GM23248 (cell line): ENCODE data around the gene HELZ2. TPM values are rescaled to one million over a fixed set of nuclear protein-coding genes. Genes with fewer than 3 reads are reported as not detected.
A peak's percentile ranks its signal among the peaks of the same experiment; 100 is the strongest.

ENCODE experiments used
- DNase-seq: peaks from one replicate; pipeline ENCODE4 v3.0.0-alpha.2; 2015
- H2AFZ ChIP-seq: fragments of 200-600 bp; sonication (generic); 2 replicates; pipeline ENCODE4 v1.6.1; 2016; ENCODE audit warnings: antibody characterized with exemption
- H3F3A ChIP-seq: fragments of 200-600 bp; sonication (generic); 2 replicates; pipeline ENCODE4 v1.6.1; 2016; ENCODE audit warnings: mild to moderate bottlenecking, antibody characterized with exemption, mixed run types; ENCODE audit not compliant: insufficient read depth
- H3K27ac ChIP-seq: fragments of 200-600 bp; sonication (generic); 2 replicates; pipeline ENCODE4 v1.5.1; 2016; ENCODE audit warnings: mild to moderate bottlenecking
- H3K27me3 ChIP-seq: fragments of 200-600 bp; sonication (generic); replicated peaks from 2 replicates; pipeline ENCODE4 v1.6.1; 2016; ENCODE audit warnings: mild to moderate bottlenecking; ENCODE audit not compliant: insufficient read depth
- H3K36me3 ChIP-seq: fragments of 200-600 bp; sonication (generic); 2 replicates; pipeline ENCODE4 v1.6.1; 2016; ENCODE audit warnings: low read depth, mild to moderate bottlenecking
- H3K4me1 ChIP-seq: fragments of 200-600 bp; sonication (generic); 2 replicates; pipeline ENCODE4 v1.6.1; 2016; ENCODE audit warnings: mild to moderate bottlenecking; ENCODE audit not compliant: insufficient read depth
- H3K4me2 ChIP-seq: fragments of 200-600 bp; sonication (generic); one replicate; pipeline ENCODE4 v1.6.1; 2016; ENCODE audit warnings: mild to moderate bottlenecking; ENCODE audit not compliant: unreplicated experiment
- H3K4me3 ChIP-seq: fragments of 200-600 bp; sonication (generic); 2 replicates; pipeline ENCODE4 v1.5.1; 2016; ENCODE audit warnings: mild to moderate bottlenecking
- H3K79me2 ChIP-seq: fragments of 200-600 bp; sonication (generic); 2 replicates; pipeline ENCODE4 v1.6.1; 2016; ENCODE audit warnings: mild to moderate bottlenecking; ENCODE audit not compliant: insufficient read depth
- H3K9ac ChIP-seq: fragments of 200-600 bp; sonication (generic); 2 replicates; pipeline ENCODE4 v1.6.1; 2016; ENCODE audit warnings: mild to moderate bottlenecking
- H3K9me2 ChIP-seq: fragments of 200-600 bp; sonication (generic); 2 replicates; pipeline ENCODE4 v1.6.1; 2016; ENCODE audit warnings: mixed run types, mild to moderate bottlenecking, moderate library complexity; ENCODE audit not compliant: insufficient read depth
- H3K9me3 ChIP-seq: fragments of 200-600 bp; sonication (generic); one replicate; pipeline ENCODE4 v1.6.1; 2017; ENCODE audit warnings: low read depth
- H4K20me1 ChIP-seq: fragments of 200-600 bp; sonication (generic); 2 replicates; pipeline ENCODE4 v1.6.0; 2016; ENCODE audit not compliant: insufficient read depth
- EZH2 ChIP-seq: fragments of 200-600 bp; sonication (generic); IDR thresholded peaks from 2 replicates; pipeline ENCODE4 v1.6.1; 2018; ENCODE audit warnings: antibody characterized with exemption, mild to moderate bottlenecking; ENCODE audit not compliant: insufficient read depth, poor library complexity, severe bottlenecking
- EZH2phosphoT487 ChIP-seq: fragments of 200-600 bp; sonication (generic); IDR thresholded peaks from 2 replicates; pipeline ENCODE4 v1.6.1; 2018; ENCODE audit warnings: antibody characterized with exemption, moderate library complexity, mild to moderate bottlenecking, low read depth; ENCODE audit not compliant: insufficient read depth
- WGBS, 2 experiments: methylation state at CpG; one replicate each; pipeline ENCODE4 v1.1.6; 2015 to 2017; ENCODE audit warnings: low lambda C conversion rate in 2 of 2, low coverage in 1 of 2; ENCODE audit errors: missing lambda C conversion rate in 2 of 2; 5-methylcytosine and 5-hydroxymethylcytosine counted together
- in situ Hi-C: fragments of 300-500 bp; cut with MboI; formaldehyde crosslinking; loops from 2 replicates; pipeline ENCODE4 v1.15.0; 2020
- polyA plus RNA-seq: library from polyadenylated mRNA; unstranded; fragments of >200 nt; fragmentation: Nextera tagmentation; extraction: Ambion mirVana; gene quantifications from 2 replicates; pipeline ENCODE4 v1.2.1, GENCODE V29; 2016
- total RNA-seq: library from RNA; depleted of rRNA; stranded (reverse); fragments of >200 nt; shearing (Covaris generic); gene quantifications from 2 replicates; pipeline ENCODE4 v1.2.3, GENCODE V29; 2014

The HELZ2 gene
- total and polyA plus RNA-seq, 2 experiments from 2014 or later = 3.0 to 17.5 TPM

- H3K9me2 ChIP-seq = no peaks in the 10 kb centered on the region
- DNase-seq = no peak
- H3K9ac ChIP-seq = no peak overlapping the region
- WGBS, 2 experiments = 93 to 95% methylated on average over 28 to 30 of the region's 30 CpGs
- H3K27ac ChIP-seq = no peak overlapping the region
- H3K36me3 ChIP-seq = peaks cover 9% of the 10 kb centered on the region; the same call in 1 of the 2 replicates
- H3K79me2 ChIP-seq = no peaks in the 10 kb centered on the region
- H3K4me3 ChIP-seq = no peak overlapping the region
- no peaks in the 10 kb centered on the region for H3K9me3 ChIP-seq
- no peak for TF ChIP-seq EZH2
- TF ChIP-seq EZH2phosphoT487 = no peak
- peaks cover 16% of the 10 kb centered on the region for H3K4me1 ChIP-seq
- H3F3A ChIP-seq = peaks cover 10% of the 10 kb centered on the region; the same call in 1 of the 2 replicates
- H2AFZ ChIP-seq = no peak overlapping the region
- H3K27me3 ChIP-seq = no peaks in the 10 kb centered on the region
- in situ Hi-C loops = no loop called here
- H3K4me2 ChIP-seq = no peak overlapping the region
- no peaks in the 10 kb centered on the region for H4K20me1 ChIP-seq
Observed at GRCh38 chr20:63595416-63596127, 21.5 kb upstream of the HELZ2 start.

GRCh38 chr20:63594043-63594561 lies 20.1 kb upstream of the HELZ2 start:
- Histone ChIP-seq H3K9ac (no peak overlapping the region), H3F3A (peaks cover 10% of the 10 kb centered on the region; the same call in 1 of the 2 replicates), H3K27me3 (no peaks in the 10 kb centered on the region), H2AFZ (no peak overlapping the region), H3K36me3 (peaks cover 7% of the 10 kb centered on the region; the same call in 1 of the 2 replicates), H3K4me1 (peaks cover 12% of the 10 kb centered on the region), H3K27ac (peak overlapping the region; percentile 62), H3K4me2 (peak overlapping the region; percentile 2), H3K9me2 (no peaks in the 10 kb centered on the region), H3K9me3 (no peaks in the 10 kb centered on the region), H3K4me3 (no peak overlapping the region), H4K20me1 (no peaks in the 10 kb centered on the region), H3K79me2 (no peaks in the 10 kb centered on the region)
- WGBS, 2 experiments = 21% methylated on average over 10 of the region's 10 CpGs
- in situ Hi-C loops = no loop called here
- DNase-seq = peak; percentile 91
- TF ChIP-seq EZH2 = no peak
- TF ChIP-seq EZH2phosphoT487 = 0 out of 2 replicates have a peak, but pooled peaks have one; percentile 35

- Histone ChIP-seq H3K36me3 (peaks cover 6% of the 10 kb centered on the region; the same call in 1 of the 2 replicates), H3K4me3 (no peak overlapping the region), H3F3A (peaks cover 10% of the 10 kb centered on the region; the same call in 1 of the 2 replicates), H3K79me2 (no peaks in the 10 kb centered on the region), H3K9me2 (no peaks in the 10 kb centered on the region), H3K4me2 (no peak overlapping the region), H3K27ac (no peak overlapping the region), H3K9ac (no peak overlapping the region), H3K27me3 (no peaks in the 10 kb centered on the region), H2AFZ (no peak overlapping the region), H4K20me1 (no peaks in the 10 kb centered on the region), H3K9me3 (no peaks in the 10 kb centered on the region), H3K4me1 (peaks cover 12% of the 10 kb centered on the region)
- no peak for DNase-seq
- 84 to 89% methylated on average over 10 to 13 of the region's 13 CpGs for WGBS, 2 experiments
- in situ Hi-C loops = no loop called here
- no peak for TF ChIP-seq EZH2
- no peak for TF ChIP-seq EZH2phosphoT487
Observed at GRCh38 chr20:63592661-63593060, 18.6 kb upstream of the HELZ2 start.

- H3K9ac ChIP-seq = no peak overlapping the region
- no peak overlapping the region for H3K4me2 ChIP-seq
- no peak overlapping the region for H3K27ac ChIP-seq
- H3K9me2 ChIP-seq = no peaks in the 10 kb centered on the region
- H3K4me1 ChIP-seq = peaks cover 12% of the 10 kb centered on the region
- peaks cover 10% of the 10 kb centered on the region; the same call in 1 of the 2 replicates for H3F3A ChIP-seq
- DNase-seq = no peak
- 94 to 95% methylated on average over 24 to 28 of the region's 28 CpGs for WGBS, 2 experiments
- H3K4me3 ChIP-seq = no peak overlapping the region
- no peak overlapping the region for H2AFZ ChIP-seq
- H3K36me3 ChIP-seq = peaks cover 6% of the 10 kb centered on the region; the same call in 1 of the 2 replicates
- H3K79me2 ChIP-seq = no peaks in the 10 kb centered on the region
- TF ChIP-seq EZH2phosphoT487 (no peak), EZH2 (no peak)
- H3K9me3 ChIP-seq = no peaks in the 10 kb centered on the region
- H3K27me3 ChIP-seq = no peaks in the 10 kb centered on the region
- in situ Hi-C loops = no loop called here
- H4K20me1 ChIP-seq = no peaks in the 10 kb centered on the region
Observed at GRCh38 chr20:63591786-63592355, 17.8 kb upstream of the HELZ2 start.
